ENCODE data around the gene PRKAG2.
"Not testable (repeated sequence)": the region's sequence is repeated elsewhere in the genome, so short reads cannot be mapped to it uniquely, and the experiment has no call there.

The PRKAG2 gene

DNA sequence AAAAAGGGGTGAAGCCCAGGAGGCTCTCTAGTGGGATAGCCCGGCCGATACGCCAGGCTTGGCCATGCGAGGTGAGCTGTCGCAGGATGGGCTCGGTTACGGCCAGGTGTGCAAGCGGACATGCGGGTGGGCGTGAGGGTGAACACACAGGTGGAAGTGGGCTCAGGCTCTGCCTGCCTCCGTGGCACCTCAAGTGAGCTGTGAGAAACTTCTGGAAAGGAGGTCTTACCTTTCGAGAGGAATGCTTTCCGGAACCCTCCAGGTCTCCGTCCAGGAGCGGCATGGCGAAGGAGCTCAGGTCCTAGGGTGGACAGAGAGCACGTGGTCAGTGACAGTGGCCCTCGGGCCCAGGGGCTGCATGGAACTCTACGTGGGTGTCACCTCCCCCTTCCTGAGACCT is 90.7 kb downstream of the PRKAG2 start:
- DNase-seq (ENCODE audit: low spot score), result no peak

DNA sequence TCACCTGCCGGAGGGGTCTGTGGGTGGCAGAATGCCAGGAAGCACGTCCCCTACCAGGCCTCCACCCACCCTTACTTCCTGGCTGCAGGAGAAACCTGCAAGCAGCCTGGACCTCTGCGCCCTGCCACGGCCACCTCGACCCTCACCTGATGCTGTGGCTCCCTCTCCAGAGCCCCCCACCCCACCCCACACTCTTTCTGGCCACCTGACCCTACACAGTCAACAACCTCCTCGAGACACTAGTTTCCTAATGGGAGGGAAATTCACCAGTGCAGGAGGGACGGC is 91.3 kb downstream of the PRKAG2 start:
- DNase-seq (ENCODE audit: low spot score), result no peak

DNA sequence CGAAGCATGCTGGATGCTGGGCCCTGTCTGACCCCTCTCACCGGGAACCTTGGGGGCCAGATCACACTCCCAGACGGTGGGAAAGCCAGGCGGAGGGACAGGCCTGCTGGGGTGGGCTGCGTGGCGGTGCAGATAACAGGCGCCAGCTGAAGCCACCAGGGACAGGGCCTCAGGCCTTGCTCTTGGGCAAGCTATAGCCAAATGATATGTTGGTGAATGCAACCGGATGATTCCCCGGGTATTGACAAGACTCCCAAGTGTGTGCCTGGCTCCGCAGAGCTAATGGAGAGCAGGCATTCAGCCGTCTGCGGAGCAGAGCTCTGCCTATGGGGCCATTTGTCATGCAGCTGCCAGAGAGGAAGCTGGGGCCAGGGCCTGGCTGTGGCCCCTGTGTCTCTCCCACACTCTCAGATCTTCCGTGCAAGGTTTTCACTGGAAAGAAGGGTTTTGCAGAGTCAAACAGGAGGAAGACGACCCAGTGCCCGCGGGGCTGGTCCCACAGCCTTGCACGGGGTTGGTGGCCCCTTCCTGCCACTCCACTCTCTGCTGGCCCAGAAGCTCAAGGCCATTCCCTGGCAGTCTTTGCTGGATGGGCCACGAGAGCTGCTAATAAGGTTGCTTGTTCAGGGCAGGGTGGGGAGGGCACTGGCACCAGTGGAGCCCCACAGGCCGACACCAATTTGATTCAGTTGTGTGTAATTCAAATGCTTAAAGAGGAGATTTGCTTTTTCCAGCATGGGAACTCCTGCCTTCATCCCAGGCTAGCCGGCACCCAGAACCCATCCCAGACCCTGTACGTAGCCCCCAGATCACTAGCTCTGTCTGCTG is 91.8 kb downstream of the PRKAG2 start:
- DNase-seq (ENCODE audit: low spot score), result no peak

DNA sequence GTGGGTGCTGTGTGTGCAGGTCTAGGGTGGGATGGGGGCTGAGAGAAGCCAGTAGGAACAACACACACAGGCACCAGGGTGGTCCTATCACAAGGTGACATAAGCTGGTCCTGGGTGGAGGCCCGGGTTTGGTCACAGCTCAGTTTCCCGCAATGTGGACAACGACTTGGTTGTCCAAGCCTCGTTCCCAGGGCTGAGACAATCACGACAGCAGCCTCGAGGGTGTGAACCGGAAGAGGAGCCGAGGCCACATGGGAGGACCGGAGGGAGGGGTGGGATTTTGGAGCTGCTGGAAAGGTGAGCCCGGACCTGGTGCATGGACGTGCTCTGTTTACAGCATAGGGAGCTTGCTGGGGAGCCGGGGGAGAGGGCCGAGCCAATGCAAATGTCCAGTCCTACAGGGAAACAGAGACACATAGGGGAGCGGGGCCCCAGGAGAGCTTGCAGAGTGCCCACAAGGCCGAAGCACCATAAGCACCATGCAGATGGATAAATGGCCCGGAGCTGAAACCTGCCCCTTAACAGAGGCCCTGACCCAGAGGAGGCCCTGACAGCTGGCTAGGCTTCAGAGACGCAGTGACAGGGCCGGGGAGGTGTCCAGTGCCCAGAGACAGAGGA is 92.8 kb downstream of the PRKAG2 start:
- DNase-seq (ENCODE audit: low spot score), result no peak

DNA sequence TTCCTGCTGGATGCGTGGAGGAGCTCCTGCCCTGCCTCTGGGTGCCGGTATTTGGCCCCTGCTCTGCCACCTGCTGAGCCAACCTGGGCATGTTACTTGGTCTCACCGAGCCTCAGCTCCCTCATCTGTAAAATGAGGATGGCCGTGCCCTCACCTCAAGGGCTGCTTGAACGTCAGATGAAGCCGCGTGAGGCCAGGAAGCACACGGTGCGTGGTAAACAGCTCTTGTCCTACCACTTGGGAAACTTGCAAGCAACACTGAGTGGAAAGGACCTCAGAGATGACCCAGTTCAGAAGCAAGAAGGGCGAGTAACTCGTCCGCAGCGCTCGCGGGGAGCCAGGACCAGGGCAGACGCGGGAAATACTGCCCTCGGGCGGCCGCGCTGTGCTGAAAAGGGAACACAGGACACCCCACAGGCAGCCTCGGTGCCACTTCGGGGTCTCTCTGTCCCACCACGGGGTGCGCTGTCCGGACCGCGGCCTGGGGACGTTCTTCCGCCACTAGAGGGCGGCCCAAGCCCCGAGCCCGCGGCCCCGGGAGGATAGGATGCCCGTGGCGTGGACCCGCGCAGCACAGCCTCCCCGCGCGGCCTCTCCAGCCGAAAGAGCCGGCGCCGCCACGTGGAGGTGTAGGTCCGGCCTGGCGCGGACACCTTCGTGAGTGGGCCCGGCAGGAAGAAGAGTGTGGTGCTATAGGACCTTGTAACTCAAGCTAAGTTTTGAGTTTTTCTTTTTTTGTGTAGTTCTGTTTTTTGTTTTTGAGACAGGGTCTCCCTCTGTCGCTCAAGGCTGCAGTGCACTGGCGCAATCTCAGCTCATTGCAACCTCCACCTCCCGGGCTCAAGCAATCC is 94.1 kb downstream of the PRKAG2 start:
- peak; percentile 87 for DNase-seq (ENCODE audit: low spot score)

DNA sequence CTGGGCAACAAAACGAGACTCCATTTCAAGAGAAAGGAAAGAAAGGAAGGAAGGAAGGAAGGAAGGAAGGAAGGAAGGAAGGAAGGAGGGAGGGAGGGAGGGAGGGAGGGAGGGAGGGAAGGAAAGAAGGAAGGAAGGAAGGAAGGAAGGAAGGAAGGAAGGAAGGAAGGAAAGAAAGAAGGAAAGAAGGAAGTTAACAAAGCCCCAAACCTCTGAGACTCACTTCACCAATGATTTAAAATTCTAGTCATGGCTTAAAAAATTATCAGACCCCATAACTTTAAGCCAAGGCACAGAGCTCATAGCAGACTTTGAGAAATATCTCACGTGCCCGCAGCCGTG is 94.7 kb downstream of the PRKAG2 start:
- not testable (repeated sequence) for DNase-seq (ENCODE audit: low spot score)

DNA sequence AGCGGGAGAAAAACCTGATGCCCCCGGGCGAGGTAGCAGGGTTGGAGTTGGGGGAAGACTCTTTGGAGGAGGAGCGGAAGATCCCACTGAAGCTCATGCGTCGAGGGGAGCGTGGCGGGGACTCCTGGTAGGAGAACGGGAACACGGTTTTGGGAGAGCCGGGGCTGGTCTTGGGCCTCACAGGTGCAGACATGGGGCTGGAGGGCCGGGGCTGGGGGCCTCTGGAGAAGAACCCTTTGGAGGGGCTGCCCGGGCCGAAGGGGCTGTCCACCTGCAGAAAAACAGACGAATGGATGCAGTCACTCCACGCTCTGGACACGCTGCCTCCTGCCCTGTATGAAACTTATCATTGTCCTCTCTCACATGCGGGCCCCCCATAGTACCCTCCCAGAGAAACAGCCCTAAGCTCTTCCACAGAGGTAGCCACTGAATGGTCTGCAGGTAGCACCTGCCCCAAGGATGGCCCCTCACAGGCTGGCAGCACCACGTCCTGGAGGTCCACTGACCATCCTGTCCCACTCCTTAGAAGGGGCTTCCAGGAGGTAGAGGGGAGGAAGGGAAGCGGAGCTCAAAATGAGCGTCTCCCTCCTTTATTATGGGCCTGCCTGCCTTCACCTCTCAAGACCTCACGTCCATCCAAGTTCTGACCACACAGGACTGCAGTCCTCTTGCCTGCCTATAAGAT is 95.6 kb downstream of the PRKAG2 start:
- no peak for DNase-seq (ENCODE audit: low spot score)

DNA sequence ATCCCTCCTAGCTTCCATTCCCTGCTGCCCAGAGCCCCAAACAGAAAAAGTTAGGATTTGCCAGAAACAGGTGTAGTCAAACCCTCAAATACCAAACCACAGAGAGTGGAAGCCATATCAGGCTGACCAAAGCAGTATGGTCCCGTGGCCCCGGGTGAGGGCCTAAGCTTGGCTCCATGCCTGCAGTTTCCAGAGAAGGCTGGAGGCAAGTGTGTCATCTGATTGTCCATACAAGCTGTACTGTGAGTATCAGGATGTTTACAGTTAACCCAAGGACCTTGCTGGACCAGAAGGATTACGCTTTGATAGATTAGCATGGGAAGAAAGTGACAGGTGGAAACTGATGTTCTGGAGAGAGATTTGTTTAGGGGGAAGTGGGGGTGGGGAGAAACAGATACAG is 96.3 kb downstream of the PRKAG2 start:
- DNase-seq (ENCODE audit: low spot score), result no peak

DNA sequence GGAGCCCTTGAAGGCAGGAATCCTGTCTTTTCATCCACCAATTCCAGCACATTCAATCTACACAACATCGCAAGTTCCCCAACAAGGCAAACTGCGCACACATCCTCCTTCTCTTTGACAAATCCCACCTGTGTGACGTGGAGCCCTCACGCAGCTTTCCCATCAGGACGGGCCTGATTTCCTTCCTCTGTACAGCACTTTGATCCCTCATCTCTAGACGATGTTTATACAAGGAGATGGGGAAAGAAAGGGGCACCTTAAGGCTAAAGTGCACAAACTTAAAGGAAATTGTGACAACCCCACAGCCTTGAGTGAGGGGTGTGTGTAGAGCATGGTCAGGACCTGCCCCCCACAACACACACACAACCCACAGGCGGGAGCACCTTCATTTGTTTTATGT is 97.2 kb downstream of the PRKAG2 start:
- DNase-seq (ENCODE audit: low spot score), result no peak

DNA sequence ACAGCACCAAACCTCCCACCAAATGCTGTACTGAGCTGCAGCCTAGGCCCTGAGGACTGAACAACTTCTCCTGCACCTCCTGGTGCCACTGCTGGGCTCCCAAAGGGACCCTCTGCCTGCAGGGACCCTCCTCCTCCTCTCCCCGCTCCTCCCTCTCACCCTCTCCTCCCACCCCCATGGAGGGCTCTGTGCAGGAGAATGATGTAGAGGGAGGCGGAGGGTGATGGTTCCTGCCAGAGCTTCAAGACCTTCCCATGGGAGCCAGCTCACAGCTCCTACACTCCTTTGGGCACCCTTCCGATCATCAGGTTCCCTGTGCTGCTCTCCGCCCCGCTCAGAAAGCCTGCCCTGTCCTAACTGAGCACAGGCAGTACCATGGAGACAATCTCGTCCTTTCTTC is 97.7 kb downstream of the PRKAG2 start:
- DNase-seq (ENCODE audit: low spot score), result no peak

DNA sequence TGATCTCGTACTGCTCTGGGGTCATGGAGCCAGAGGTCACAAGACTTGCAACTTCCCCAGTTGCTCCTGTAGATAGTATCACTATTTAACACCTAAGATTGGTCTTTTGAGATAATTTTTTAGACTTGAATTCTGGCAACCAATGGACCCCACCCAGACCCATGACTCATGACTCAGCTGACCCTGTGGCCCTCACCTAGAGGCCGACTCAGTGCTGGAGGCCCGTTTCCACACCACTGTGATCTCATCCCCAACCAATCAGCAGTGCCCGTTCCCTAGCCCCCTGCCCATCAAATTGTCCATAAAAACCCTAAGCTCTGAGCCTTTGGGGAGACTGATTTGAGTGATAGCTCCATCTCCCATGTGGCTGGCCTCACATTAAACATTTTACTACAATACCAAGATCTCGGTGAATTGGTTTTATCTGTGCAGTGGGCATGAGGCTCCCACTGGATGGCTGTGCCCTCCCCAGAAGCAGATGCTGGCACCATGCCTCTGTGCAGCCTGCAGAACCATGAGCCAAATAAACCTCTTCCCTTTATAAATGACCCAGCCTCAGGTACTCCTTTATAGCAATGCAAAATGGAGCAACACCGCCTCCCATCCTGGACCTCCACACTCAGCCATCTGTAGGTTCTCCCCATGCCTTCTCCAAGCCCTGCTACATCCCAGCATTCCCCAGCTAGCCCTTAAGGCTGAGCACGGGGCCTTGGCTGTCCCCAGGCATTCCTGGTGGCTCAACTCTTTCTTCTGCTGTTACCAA is 98.8 kb downstream of the PRKAG2 start:
- no peak for DNase-seq (ENCODE audit: low spot score)

DNA sequence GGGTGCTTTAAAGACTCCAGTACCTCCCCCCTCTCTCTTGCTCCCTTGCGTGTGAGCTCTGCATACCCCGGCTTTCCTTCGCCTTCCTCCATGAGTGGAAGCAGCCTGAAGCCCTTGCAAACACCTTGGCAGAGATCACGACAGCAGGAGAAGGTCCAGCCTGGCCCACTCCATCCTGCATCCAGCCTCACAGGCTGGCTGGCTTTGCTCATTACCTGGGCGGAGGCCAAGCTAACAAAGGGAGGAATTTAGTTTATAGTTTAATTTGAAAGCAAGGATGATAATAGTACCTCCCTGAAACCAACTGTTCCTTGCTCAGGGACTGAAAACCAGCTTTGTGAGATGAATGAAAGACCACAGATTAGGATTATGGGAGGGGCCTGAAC is 99.4 kb downstream of the PRKAG2 start:
- no peak for DNase-seq (ENCODE audit: low spot score)

DNA sequence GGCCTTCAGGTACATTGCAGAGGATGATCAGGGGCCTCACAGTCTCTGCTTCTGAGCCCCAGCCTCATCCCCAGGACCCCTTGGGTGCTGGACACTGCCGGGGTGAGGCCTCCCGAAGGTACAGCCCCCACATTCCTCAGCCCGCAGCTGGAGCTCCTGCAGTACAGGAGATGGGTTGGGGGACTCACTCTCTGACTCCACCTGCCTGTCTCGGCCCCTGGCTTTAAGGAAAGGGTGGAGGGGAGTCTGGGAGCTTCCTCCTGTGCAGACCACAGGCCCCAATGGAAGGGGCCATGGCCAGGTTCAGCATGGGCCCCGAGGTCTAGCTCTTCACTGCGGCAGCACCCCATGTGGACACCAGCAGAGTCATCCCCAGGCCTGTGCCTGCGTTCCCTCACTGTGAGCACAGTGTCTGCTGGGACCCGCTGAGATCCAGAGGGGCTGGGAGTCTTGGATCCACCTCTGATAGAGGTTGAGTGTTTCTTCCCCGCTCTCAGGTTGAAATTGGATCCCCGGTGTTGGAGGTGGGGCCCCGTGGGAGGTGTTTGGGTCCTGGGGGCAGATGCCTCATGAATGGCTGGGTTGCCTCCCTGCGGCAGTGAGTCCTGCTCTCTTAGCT is 99.9 kb downstream of the PRKAG2 start:
- no peak for DNase-seq (ENCODE audit: low spot score)

DNA sequence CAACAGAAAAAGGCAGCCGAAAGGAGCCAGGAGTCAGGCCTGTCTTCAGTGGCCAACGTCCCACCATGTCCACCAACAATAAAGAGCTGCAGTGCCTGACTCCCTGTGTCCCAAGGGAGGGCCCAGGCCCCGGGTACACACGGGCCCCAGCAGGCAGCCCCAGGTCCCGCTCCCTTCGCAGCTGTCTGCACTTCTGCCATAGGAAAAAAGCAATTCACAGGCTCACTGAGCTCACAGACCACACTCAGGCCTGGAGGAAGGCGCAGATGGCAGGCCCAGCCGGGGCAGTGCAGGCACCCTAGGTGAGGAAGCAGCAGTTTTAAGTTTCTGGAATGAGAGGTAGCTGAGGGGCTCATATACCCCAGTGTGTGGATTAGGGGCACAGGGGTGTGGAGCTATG is 100.5 kb downstream of the PRKAG2 start:
- DNase-seq (ENCODE audit: low spot score), result no peak

DNA sequence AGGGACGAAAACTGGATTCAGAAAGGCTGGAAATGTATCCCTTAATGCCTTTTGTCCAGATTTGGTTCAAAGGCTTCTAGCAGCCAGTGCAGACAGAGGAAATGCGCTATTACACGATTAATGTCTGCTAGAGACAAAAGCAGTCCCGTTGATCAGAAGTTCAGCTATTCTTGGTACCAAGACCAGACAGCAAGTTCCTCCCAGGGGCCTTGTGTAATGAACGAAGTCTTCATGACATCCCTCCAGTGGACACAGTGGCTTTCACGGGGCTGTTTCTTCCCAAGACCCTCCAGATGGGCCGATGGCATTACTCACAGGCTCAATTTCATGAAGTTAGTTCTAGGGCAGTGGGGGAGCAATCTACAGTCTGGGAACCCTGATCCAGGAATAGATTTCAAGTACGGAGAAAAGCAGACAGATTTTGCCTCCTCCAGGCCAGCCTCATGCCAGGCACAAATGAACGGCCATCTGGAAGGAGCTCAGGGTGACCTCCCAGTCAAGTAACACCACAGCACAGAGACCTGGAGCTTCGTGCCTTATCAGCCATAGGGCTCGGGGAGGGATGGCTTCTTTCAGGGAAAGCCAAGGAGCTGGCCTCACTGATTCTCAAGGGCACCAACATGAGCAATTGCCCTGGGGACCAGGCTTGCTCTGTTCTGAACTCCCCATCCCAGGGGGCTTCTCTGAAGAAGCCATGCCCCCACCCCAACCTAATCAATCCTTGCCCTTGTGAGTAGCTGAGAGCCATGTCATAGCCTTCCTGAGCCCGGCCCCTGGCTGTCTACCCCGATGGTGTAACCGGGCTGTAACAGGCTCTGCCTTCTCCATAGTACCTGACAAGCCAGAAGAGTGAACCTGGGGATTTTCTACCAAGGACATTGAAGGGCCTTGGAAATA is 101.1 kb downstream of the PRKAG2 start:
- DNase-seq (ENCODE audit: low spot score), result no peak

DNA sequence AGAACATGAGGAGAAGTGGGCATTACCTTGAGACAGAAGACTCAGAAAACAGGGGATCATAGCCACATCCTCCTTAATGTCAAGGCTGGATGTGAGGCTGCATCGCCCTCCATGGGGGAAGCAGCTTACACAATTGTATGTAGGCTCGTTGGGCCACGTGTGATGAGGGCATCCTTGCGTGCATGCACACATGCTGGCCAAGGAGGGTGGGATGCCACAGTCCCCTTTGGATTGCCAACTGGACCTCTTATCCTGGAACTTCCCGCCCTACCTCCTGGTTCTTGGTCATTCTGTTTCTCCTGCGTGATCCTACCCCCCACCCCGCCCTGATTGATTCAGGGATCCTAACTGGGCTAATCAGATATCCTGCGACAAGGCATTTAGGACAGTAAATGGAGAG is 102.0 kb downstream of the PRKAG2 start:
- no peak for DNase-seq (ENCODE audit: low spot score)

DNA sequence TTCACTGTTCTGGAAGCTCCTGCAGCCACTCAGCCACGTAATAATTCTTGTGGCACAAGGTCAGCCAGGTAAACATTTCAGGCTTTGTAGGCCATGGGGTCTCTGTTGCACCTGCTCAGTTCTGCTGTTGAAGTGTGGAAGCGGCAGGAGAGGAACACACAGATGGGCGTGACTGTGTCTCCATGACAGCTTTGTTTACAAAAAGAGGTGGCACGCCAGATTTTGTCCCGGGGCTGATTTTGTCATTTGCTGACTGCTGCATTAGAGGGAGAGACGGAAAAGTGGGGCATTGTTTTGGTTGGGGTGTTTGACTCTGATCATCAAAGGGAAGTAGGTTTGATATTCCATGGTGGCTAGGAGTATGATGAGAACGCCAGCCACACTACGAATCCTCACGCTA is 103.1 kb downstream of the PRKAG2 start:
- DNase-seq (ENCODE audit: low spot score), result no peak

DNA sequence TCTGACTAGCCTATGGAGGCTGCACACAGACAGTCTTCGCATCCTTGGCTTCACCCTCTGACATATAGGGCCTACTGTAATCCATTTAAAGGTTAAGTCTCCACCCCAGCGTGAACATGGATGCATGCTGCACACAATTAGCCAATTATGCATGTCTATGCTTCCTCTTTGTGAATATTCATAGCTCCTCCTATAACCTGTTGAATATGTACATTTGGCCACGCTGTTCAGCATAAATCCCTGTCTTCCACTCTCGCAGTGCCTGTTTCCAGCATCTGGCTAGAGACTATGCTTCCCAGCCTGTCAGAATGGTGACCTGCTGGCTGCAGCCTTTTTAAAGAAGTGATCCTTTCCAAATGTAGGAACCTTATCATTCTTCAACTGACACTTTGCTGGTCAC is 106.7 kb downstream of the PRKAG2 start:
- no peak for DNase-seq (ENCODE audit: low spot score)

DNA sequence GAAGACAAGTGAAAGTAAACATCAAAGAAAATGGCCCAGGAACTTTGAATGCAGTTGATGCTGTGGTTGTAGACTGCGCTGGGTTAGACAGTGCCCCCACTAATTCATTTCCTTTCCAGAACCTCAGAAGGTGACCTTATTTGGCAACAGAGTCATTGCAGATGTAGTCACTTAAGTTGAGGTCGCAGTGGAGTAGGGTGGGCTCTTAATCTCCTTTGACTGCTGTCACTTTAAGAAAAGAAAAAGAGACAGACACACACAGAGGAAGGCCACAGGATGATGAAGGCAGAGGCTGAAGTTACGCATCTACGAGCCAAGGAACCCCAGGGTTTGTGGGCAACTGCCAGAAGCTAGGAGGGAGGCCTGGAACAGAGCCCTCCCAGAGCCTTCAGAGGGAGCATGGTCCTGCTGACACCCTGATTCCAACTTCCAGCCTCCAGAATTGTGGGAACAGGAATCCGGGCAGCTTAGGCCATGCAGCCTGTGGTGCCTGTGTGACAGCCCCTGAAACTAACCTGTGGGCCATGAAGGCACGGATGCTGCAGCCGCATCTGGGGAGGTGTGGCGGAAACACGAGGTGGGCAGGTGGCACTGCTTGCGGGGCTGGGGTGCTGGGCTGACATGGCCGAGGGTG is 107.6 kb downstream of the PRKAG2 start:
- no peak for DNase-seq (ENCODE audit: low spot score)

DNA sequence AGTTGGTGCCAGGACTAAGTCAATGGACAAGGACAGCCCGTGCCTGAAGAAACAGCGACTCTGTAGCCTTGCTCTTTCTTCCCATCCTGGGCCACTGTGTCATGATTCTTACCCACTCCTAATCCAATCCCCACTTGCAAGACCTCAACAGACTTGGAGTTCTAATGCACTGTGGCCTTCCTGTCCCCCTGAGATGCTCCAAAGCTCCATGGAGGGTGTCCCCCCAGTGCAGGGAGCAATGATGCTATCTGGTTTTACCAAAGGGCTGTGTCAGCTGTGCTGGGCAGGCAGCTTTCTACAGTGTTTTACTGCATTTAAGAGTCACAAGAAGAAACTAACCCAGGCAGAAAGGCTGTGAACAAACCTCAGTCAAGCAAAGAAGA is 108.1 kb downstream of the PRKAG2 start:
- DNase-seq (ENCODE audit: low spot score), result no peak
